Vagina (tissue), 2 donors: Measurements from ENCODE around the gene CCT8. TPM values are rescaled to one million over a fixed set of nuclear protein-coding genes. Genes with fewer than 3 reads are reported as not detected.

Source experiments
- DNase-seq, 2 donors: peaks; one replicate each; pipeline ENCODE4 v3.0.0-alpha.2; 2017; ENCODE audit errors: extremely low spot score in 2 of 2
- H3K27ac ChIP-seq: fragments of 200-600 bp; sonication (generic); one replicate; pipeline ENCODE4 v1.5.1; 2019
- H3K27me3 ChIP-seq: fragments of 200-600 bp; sonication (generic); one replicate; pipeline ENCODE4 v1.5.1; 2019
- H3K36me3 ChIP-seq, 2 donors: fragments of 200-600 bp; sonication (generic); one replicate each; pipeline ENCODE4 v1.5.1; 2017 to 2019
- H3K4me1 ChIP-seq: fragments of 200-600 bp; sonication (generic); one replicate; pipeline ENCODE4 v1.5.1; 2019
- H3K4me3 ChIP-seq, 2 donors: fragments of 200-600 bp; sonication (generic); 1 replicate in 1 of 2; 2 replicates in 1 of 2; pipeline ENCODE4 v1.5.1; 2016 to 2019
- H3K9me3 ChIP-seq: fragments of 200-600 bp; sonication (generic); one replicate; pipeline ENCODE4 v1.5.1; 2019
- POLR2A ChIP-seq, 2 donors: fragments of 450-650 bp; IDR thresholded peaks; one replicate each; pipeline ENCODE4 v1.6.1; 2017; ENCODE audit warnings: antibody characterized with exemption in 2 of 2, mild to moderate bottlenecking in 2 of 2, moderate library complexity in 2 of 2
- POLR2AphosphoS5 ChIP-seq, 2 donors: sonication (generic); formaldehyde crosslinking; IDR thresholded peaks; one replicate each; pipeline ENCODE4 v1.9.0; 2017; ENCODE audit warnings: antibody characterized with exemption in 2 of 2, mild to moderate bottlenecking in 2 of 2, low read depth in 1 of 2; ENCODE audit not compliant: insufficient read depth in 1 of 2
- intact Hi-C: fragments of 100-400 bp; cut with DNase I; formaldehyde crosslinking; loops from one replicate; pipeline ENCODE4 v1.15.1; 2023
- total RNA-seq: library from RNA; depleted of rRNA; stranded (reverse); fragments of >200 nt; gene quantifications from one replicate; pipeline ENCODE4 v1.2.3, GENCODE V29; 2016
- TF ChIP-seq, protein P1 (sequence below), 3 experiments: fragments of 450-650 bp in 2 of 3; fragments of 200-600 bp in 1 of 3; sonication (generic) in 1 of 3; IDR thresholded peaks; one replicate each; pipeline ENCODE4 v1.5.1; 2017 to 2019; ENCODE audit warnings: antibody characterized with exemption in 3 of 3, mild to moderate bottlenecking in 2 of 3, moderate library complexity in 2 of 3

The CCT8 gene
- total RNA-seq, 1 donor from 2014 or later, result 81.3 TPM

DNA sequence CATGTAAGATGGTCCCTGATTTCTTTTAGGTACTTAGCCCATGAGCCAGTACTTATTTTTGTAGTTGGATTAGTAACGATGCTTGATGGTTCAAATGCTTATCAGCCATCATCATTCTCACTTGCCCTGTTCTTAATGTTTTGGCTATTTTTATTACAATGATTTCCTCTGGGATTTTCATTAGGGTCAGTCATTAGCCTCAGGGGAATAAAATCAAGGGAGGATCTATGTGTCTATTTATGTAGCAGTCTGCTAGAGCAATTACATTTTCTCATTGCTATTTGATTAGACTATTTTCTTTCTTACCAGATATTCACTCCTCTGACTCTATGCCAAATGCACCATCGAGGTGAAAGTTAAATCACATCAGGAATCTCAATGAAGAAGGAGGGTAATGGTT is 10.9 kb upstream of the CCT8 start:
- no peak overlapping the region for H3K4me3 ChIP-seq
- H3K27ac ChIP-seq, result no peak overlapping the region
- no peaks in the 10 kb centered on the region for H3K36me3 ChIP-seq
- TF ChIP-seq, protein P1, sequence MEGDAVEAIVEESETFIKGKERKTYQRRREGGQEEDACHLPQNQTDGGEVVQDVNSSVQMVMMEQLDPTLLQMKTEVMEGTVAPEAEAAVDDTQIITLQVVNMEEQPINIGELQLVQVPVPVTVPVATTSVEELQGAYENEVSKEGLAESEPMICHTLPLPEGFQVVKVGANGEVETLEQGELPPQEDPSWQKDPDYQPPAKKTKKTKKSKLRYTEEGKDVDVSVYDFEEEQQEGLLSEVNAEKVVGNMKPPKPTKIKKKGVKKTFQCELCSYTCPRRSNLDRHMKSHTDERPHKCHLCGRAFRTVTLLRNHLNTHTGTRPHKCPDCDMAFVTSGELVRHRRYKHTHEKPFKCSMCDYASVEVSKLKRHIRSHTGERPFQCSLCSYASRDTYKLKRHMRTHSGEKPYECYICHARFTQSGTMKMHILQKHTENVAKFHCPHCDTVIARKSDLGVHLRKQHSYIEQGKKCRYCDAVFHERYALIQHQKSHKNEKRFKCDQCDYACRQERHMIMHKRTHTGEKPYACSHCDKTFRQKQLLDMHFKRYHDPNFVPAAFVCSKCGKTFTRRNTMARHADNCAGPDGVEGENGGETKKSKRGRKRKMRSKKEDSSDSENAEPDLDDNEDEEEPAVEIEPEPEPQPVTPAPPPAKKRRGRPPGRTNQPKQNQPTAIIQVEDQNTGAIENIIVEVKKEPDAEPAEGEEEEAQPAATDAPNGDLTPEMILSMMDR (IDR thresholded peaks at IDR 0.05), result no peak
- TF ChIP-seq POLR2AphosphoS5 (IDR thresholded peaks at IDR 0.05; ENCODE audit: insufficient read depth in 1 of 2, low read depth in 1 of 2) (no peak), POLR2A (IDR thresholded peaks at IDR 0.05) (no peak)
- no peaks in the 10 kb centered on the region for H3K9me3 ChIP-seq
- no peaks in the 10 kb centered on the region for H3K27me3 ChIP-seq
- no peak for DNase-seq
- intact Hi-C loops, result no loop called here
- H3K4me1 ChIP-seq, result no peaks in the 10 kb centered on the region

DNA sequence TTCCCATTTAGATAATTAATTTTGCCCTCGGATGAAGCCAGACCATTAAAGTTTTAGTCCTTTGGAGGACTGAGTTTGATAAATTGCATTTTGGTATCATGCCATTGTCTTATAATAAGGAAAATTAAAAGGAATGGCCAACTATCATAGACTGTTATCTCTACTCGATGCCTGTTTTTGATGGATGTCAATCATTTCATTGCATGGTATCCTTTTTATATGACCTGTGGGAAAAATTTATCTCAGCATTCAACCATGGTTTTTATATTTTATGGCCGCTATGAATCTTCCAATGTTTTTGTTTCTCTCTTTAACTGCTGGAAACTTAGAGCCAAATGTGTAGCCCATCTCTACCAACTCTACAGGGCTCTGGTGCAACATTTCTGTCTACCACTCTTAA is 9.9 kb upstream of the CCT8 start:
- no peaks in the 10 kb centered on the region for H3K36me3 ChIP-seq
- no peaks in the 10 kb centered on the region for H3K9me3 ChIP-seq
- no peak for DNase-seq
- H3K27ac ChIP-seq, result no peak overlapping the region
- peaks cover 4% of the 10 kb centered on the region for H3K4me1 ChIP-seq
- no peak overlapping the region for H3K4me3 ChIP-seq
- intact Hi-C loops, result no loop called here
- TF ChIP-seq, protein P1 (IDR thresholded peaks at IDR 0.05), result no peak
- TF ChIP-seq POLR2A (IDR thresholded peaks at IDR 0.05) (no peak), POLR2AphosphoS5 (IDR thresholded peaks at IDR 0.05; ENCODE audit: insufficient read depth in 1 of 2, low read depth in 1 of 2) (no peak)
- H3K27me3 ChIP-seq, result no peaks in the 10 kb centered on the region

DNA sequence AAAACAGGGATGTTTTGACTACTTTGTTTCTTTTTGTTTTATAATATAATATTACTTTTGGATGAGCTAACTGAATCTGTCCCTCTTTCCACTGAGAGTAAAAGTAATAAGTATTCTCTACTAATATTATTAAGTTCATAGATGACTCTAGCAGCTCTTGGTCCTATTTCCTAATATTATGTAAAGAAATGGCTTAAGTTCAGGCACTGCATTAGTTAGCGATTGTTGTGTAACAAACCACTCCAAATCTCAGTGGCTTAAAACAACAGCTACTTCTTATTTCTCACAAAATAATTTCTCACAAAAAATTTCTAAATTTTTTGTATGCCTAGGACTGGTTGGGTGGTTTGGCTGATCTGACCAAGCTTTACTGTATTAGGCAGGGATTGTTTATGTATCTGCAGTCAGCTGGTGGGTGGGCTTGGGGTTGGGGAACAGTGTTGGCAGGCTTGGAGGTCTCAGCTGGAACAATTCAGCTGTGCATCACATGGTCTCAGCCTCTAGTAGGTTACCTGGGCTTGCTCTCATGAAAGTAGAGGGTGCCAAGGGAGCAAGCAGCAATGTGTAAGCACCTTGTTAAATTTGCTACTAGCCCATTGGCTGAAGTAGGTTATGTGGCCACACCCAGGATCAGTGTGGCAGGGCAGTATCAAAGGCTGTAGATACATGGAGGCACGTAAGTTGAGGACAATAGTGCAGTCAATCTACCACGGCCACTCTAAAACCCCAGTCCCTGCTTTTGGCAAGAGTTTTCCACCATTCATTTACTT is 8.8 kb upstream of the CCT8 start:
- Histone ChIP-seq H3K4me1 (peaks cover 9% of the 10 kb centered on the region), H3K4me3 (no peak overlapping the region), H3K27me3 (no peaks in the 10 kb centered on the region), H3K27ac (no peak overlapping the region), H3K36me3 (no peaks in the 10 kb centered on the region), H3K9me3 (no peaks in the 10 kb centered on the region)
- intact Hi-C loops, result no loop called here
- TF ChIP-seq POLR2A (IDR thresholded peaks at IDR 0.05) (no peak), POLR2AphosphoS5 (IDR thresholded peaks at IDR 0.05; ENCODE audit: insufficient read depth in 1 of 2, low read depth in 1 of 2) (no peak)
- TF ChIP-seq, protein P1 (IDR thresholded peaks at IDR 0.05), result no peak
- DNase-seq, result no peak

DNA sequence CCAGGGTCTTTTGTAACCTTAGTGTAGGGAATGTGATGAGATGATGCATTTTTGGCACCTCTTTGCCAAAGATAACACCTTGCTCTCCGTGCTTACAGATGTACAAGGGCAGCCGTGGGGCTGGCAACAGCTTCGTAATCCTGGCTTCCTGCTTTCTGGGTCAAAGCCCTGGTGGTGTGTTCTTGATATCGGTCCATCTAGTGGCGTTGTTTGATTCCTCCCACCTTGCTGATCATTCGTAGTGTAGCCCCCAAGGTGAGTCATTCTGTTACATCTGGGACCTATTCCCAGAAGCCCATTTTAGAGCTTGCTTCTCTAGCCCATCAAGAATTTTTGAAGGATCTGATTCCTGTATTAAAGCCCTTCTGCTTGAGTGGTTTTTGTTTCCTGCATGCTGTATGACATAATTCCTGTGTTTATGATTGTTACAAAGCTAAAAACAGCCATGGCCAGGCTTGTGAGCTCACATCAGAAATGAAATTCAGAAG is 7.0 kb upstream of the CCT8 start:
- DNase-seq, result no peak
- H3K27me3 ChIP-seq, result no peaks in the 10 kb centered on the region
- no peak overlapping the region for H3K27ac ChIP-seq
- intact Hi-C loops, result no loop called here
- no peak for TF ChIP-seq POLR2AphosphoS5 (IDR thresholded peaks at IDR 0.05; ENCODE audit: insufficient read depth in 1 of 2, low read depth in 1 of 2)
- TF ChIP-seq, protein P1 (IDR thresholded peaks at IDR 0.05), result no peak
- no peak for TF ChIP-seq POLR2A (IDR thresholded peaks at IDR 0.05)
- no peaks in the 10 kb centered on the region for H3K9me3 ChIP-seq
- H3K36me3 ChIP-seq, result no peaks in the 10 kb centered on the region
- no peak overlapping the region for H3K4me3 ChIP-seq
- peaks cover 9% of the 10 kb centered on the region for H3K4me1 ChIP-seq
